OCI-LY7 (cell line): ENCODE data around the gene TEX9. TPM values are rescaled to one million over a fixed set of nuclear protein-coding genes. Genes with fewer than 3 reads are reported as not detected.

Experiments
- BruUV-seq: library from RNA; stranded (reverse); fragments of 400-500 nt; replicated peaks from 2 replicates; lab custom pipeline; 2021; lab: Mats Ljungman, UMichigan
- CTCF ChIA-PET: fragments of 300-600 bp; sonication (Branson Sonifier 250); formaldehyde crosslinking; loops from one replicate; lab custom pipeline; 2022; ENCODE audit warnings: antibody characterized with exemption; ENCODE audit not compliant: unreplicated experiment; lab: Charles Lee
- POLR2A ChIA-PET: fragments of 300-600 bp; sonication (Branson Sonifier 250); formaldehyde crosslinking; loops from one replicate; lab custom pipeline; 2022; ENCODE audit warnings: antibody characterized with exemption; lab: Charles Lee
- DNase-seq: peaks from one replicate; pipeline ENCODE4 v3.0.0-alpha.2; 2015; ENCODE audit warnings: low spot score
- H2AFZ ChIP-seq: fragments of 200-600 bp; sonication (generic), shearing (Covaris generic); 2 replicates; pipeline ENCODE4 v1.6.1; 2014; ENCODE audit warnings: mild to moderate bottlenecking, antibody characterized with exemption, low read length, moderate library complexity
- H3K27ac ChIP-seq: fragments of 200-600 bp; sonication (generic); 2 replicates; pipeline ENCODE4 v1.5.1; 2014; ENCODE audit warnings: mixed run types, low read depth, mild to moderate bottlenecking, moderate library complexity, low read length, inconsistent platforms; ENCODE audit not compliant: poor library complexity, severe bottlenecking
- H3K36me3 ChIP-seq: fragments of 200-600 bp; sonication (generic); 2 replicates; pipeline ENCODE4 v1.6.1; 2014; ENCODE audit warnings: mild to moderate bottlenecking, antibody characterized with exemption, low read length, moderate library complexity, mixed read lengths; ENCODE audit not compliant: insufficient read depth
- H3K4me1 ChIP-seq: fragments of 200-600 bp; sonication (generic); 2 replicates; pipeline ENCODE4 v1.5.1; 2014; ENCODE audit warnings: mild to moderate bottlenecking, low read length; ENCODE audit not compliant: insufficient read depth, poor library complexity, severe bottlenecking
- H3K4me2 ChIP-seq: fragments of 200-600 bp; sonication (generic); 2 replicates; pipeline ENCODE4 v1.6.1; 2014; ENCODE audit warnings: mild to moderate bottlenecking, low read length
- H3K4me3 ChIP-seq: fragments of 200-600 bp; sonication (generic); 2 replicates; pipeline ENCODE4 v1.5.1; 2014; ENCODE audit warnings: mild to moderate bottlenecking, low read depth, low read length; ENCODE audit not compliant: poor library complexity, severe bottlenecking
- H3K79me2 ChIP-seq: fragments of 200-600 bp; sonication (generic); 2 replicates; pipeline ENCODE4 v1.6.1; 2016; ENCODE audit warnings: low read depth, mild to moderate bottlenecking, low read length, moderate library complexity, mixed read lengths; ENCODE audit not compliant: insufficient read depth
- H3K9me2 ChIP-seq: fragments of 200-600 bp; sonication (generic); 2 replicates; pipeline ENCODE4 v1.6.1; 2016; ENCODE audit warnings: mild to moderate bottlenecking, low read length, mixed read lengths; ENCODE audit not compliant: insufficient read depth
- H3K9me3 ChIP-seq: fragments of 200-600 bp; sonication (generic); 2 replicates; pipeline ENCODE4 v1.6.1; 2014; ENCODE audit warnings: mild to moderate bottlenecking, mixed run types, low read length, mixed read lengths
- H4K20me1 ChIP-seq: fragments of 200-600 bp; sonication (generic); 2 replicates; pipeline ENCODE4 v1.6.1; 2014; ENCODE audit warnings: mild to moderate bottlenecking, antibody characterized with exemption, low read length, moderate library complexity, mixed read lengths; ENCODE audit not compliant: insufficient read depth
- CTCF ChIP-seq: fragments of 200-600 bp; sonication (generic); conservative IDR thresholded peaks from 2 replicates; pipeline ENCODE4 v1.5.1; 2014; ENCODE audit warnings: mild to moderate bottlenecking, antibody characterized with exemption, low read length, moderate library complexity, mixed read lengths
- EZH2phosphoT487 ChIP-seq: fragments of 200-600 bp; sonication (generic); IDR thresholded peaks from 2 replicates; pipeline ENCODE4 v1.6.1; 2018; ENCODE audit warnings: low read depth, borderline replicate concordance, mild to moderate bottlenecking, mixed run types, antibody characterized with exemption, low read length, moderate library complexity, mixed read lengths
- intact Hi-C: fragments of 100-400 bp; cut with micrococcal nuclease; formaldehyde crosslinking; loops from one replicate; pipeline ENCODE4 v1.10.0; 2022; ENCODE audit not compliant: unreplicated experiment
- total RNA-seq, 2 experiments: library from RNA; depleted of rRNA in 1 of 2; stranded (reverse); fragments of >200 nt in 1 of 2; shearing (Covaris generic) in 1 of 2; gene quantifications; 2 replicates each; pipeline ENCODE4 v1.2.3, GENCODE V29; 2014 to 2022

The TEX9 gene
- total RNA-seq, 2 experiments from 2014 or later: 20.0 to 44.6 TPM

GRCh38 chr15:56459096-56459495, 93.9 kb downstream of the TEX9 start:
- CTCF ChIA-PET: no interaction called here
- intact Hi-C loops: no loop called here
- Histone ChIP-seq H3K27ac (no peak overlapping the region), H3K4me1 (peaks cover 5% of the 10 kb centered on the region), H3K36me3 (no peaks in the 10 kb centered on the region), H3K4me3 (no peak overlapping the region), H3K9me3 (peaks cover 5% of the 10 kb centered on the region; the same call in 1 of the 2 replicates), H4K20me1 (no peaks in the 10 kb centered on the region), H3K4me2 (no peak overlapping the region), H2AFZ (no peak overlapping the region), H3K79me2 (no peaks in the 10 kb centered on the region), H3K9me2 (no peaks in the 10 kb centered on the region)
- DNase-seq: no peak
- POLR2A ChIA-PET: interaction anchor here (0.8 to 0.9 kb wide), 2 partner anchors 9 to 41 kb away, joined by 3 to 4 read pairs; no protein-coding TSS in a partner anchor
- TF ChIP-seq EZH2phosphoT487: no peak
- TF ChIP-seq CTCF: no peak
- BruUV-seq: no TSS peak

- intact Hi-C loops: no loop called here
- no peaks in the 10 kb centered on the region for H3K9me2 ChIP-seq
- ChIA-PET CTCF (no interaction called here), POLR2A (no interaction called here)
- no peak overlapping the region for H3K4me3 ChIP-seq
- TF ChIP-seq CTCF (no peak), EZH2phosphoT487 (no peak)
- H3K4me1 ChIP-seq: peaks cover 5% of the 10 kb centered on the region
- no peak overlapping the region for H3K27ac ChIP-seq
- H4K20me1 ChIP-seq: no peaks in the 10 kb centered on the region
- H3K4me2 ChIP-seq: no peak overlapping the region
- no peaks in the 10 kb centered on the region for H3K79me2 ChIP-seq
- no peaks in the 10 kb centered on the region for H3K36me3 ChIP-seq
- H2AFZ ChIP-seq: no peak overlapping the region
- BruUV-seq: no TSS peak
- peaks cover 5% of the 10 kb centered on the region; the same call in 1 of the 2 replicates for H3K9me3 ChIP-seq
- no peak for DNase-seq
Measured at GRCh38 chr15:56460071-56460470, 94.8 kb downstream of the TEX9 start.

GRCh38 chr15:56460947-56461346, 95.7 kb downstream of the TEX9 start:
- Histone ChIP-seq H4K20me1 (no peaks in the 10 kb centered on the region), H3K9me2 (no peaks in the 10 kb centered on the region), H3K79me2 (no peaks in the 10 kb centered on the region), H3K36me3 (no peaks in the 10 kb centered on the region), H3K4me2 (no peak overlapping the region), H3K27ac (no peak overlapping the region), H3K4me3 (no peak overlapping the region), H3K9me3 (peaks cover 5% of the 10 kb centered on the region; the same call in 1 of the 2 replicates), H3K4me1 (peaks cover 5% of the 10 kb centered on the region), H2AFZ (no peak overlapping the region)
- no peak for TF ChIP-seq CTCF
- ChIA-PET POLR2A (no interaction called here), CTCF (no interaction called here)
- intact Hi-C loops: no loop called here
- DNase-seq: peak; percentile 11
- no TSS peak for BruUV-seq
